ENCODE data around the gene ZNF524. TPM values are rescaled to one million over a fixed set of nuclear protein-coding genes. Genes with fewer than 3 reads are reported as not detected.

Gene ZNF524
- total and polyA plus RNA-seq, 9 of the 15 experiments (the other 6 are each of a cell fraction or from before 2014, with no cell fraction given), result 0.08 to 15.6 (median 2.9) TPM

GRCh38 chr19:55643003-55643886 is 43.2 kb downstream of the ZNF524 start, which contains the start of gene ZNF581 (continued):
- no peak for TF ChIP-seq ATF2 (CRISPR knock-in tag; IDR thresholded peaks at IDR 0.05)
- TF ChIP-seq ZNF395 (CRISPR knock-in tag; IDR thresholded peaks at IDR 0.05), result no peak; the same call in 1 of the 2 replicates
- TF ChIP-seq NONO (IDR thresholded peaks at IDR 0.05; ENCODE audit: low read depth in 2 of 2, low read length in 1 of 2), result no peak
- peak; percentile 97 for TF ChIP-seq ZEB2 (IDR thresholded peaks at IDR 0.05)
- TF ChIP-seq U2AF2 (optimal IDR thresholded peaks at IDR 0.05; ENCODE audit: low read depth, low read length), result no peak
- peak; percentile 52 for TF ChIP-seq PML (IDR thresholded peaks at IDR 0.05; ENCODE audit: low read length)
- TF ChIP-seq MCM5 (IDR thresholded peaks at IDR 0.05; ENCODE audit: low read depth), result no peak
- TF ChIP-seq FOS (IDR thresholded peaks at IDR 0.05; ENCODE audit: extremely low read depth, insufficient read length), result no peak
- TF ChIP-seq BCL6 (CRISPR knock-in tag; IDR thresholded peaks at IDR 0.05), result no peak
- no peak for TF ChIP-seq SNIP1 (IDR thresholded peaks at IDR 0.05; ENCODE audit: low read depth)
- TF ChIP-seq RB1 (IDR thresholded peaks at IDR 0.05; ENCODE audit: low read depth), result peak; percentile 84
- no peak for TF ChIP-seq TFE3 (CRISPR knock-in tag; IDR thresholded peaks at IDR 0.05)
- no peak for TF ChIP-seq PHTF2 (CRISPR knock-in tag; IDR thresholded peaks at IDR 0.05)
- no peak for TF ChIP-seq PTTG1 (tag; IDR thresholded peaks at IDR 0.05; ENCODE audit: low read depth)
- no peak for TF ChIP-seq USF2 (CRISPR knock-in tag; IDR thresholded peaks at IDR 0.05)
- TF ChIP-seq ZNF184 (CRISPR knock-in tag; IDR thresholded peaks at IDR 0.05), result no peak
- TF ChIP-seq NCOA1 (IDR thresholded peaks at IDR 0.05; ENCODE audit: low read depth), result peak; percentile 98
- no peak for TF ChIP-seq SMARCA4 (IDR thresholded peaks at IDR 0.05)
- TF ChIP-seq NBN (IDR thresholded peaks at IDR 0.05; ENCODE audit: low read depth), result peak; percentile 57; the same call in 1 of the 2 replicates
- TF ChIP-seq CGGBP1 (CRISPR knock-in tag; IDR thresholded peaks at IDR 0.05), result no peak
- peak; percentile 80; the same call in 1 of the 2 replicates for TF ChIP-seq PHF21A (IDR thresholded peaks at IDR 0.05; ENCODE audit: borderline replicate concordance, low read depth)
- peak; percentile 69 for TF ChIP-seq TBP (optimal IDR thresholded peaks at IDR 0.05; ENCODE audit: low read depth, low read length)
- TF ChIP-seq HDAC6 (IDR thresholded peaks at IDR 0.05; ENCODE audit: low read depth, low read length), result no peak
- no peak for TF ChIP-seq FOXJ3 (CRISPR knock-in tag; IDR thresholded peaks at IDR 0.05)
